K562 (cell line): ENCODE data around the gene HS3ST3A1. TPM values are rescaled to one million over a fixed set of nuclear protein-coding genes. Genes with fewer than 3 reads are reported as not detected.

Experiments used
- ARHGAP35 ChIP-seq: fragments of 450-650 bp; IDR thresholded peaks from 2 replicates; pipeline ENCODE4 v1.6.1; 2018; ENCODE audit not compliant: partially characterized antibody
- ATF3 ChIP-seq, 2 experiments: fragments of 450-650 bp in 1 of 2; sonication (generic) in 1 of 2; formaldehyde crosslinking in 1 of 2; IDR thresholded peaks in 1 of 2; conservative IDR thresholded peaks in 1 of 2; 2 replicates each; pipeline versions ENCODE4 v1.6.1 to v1.8.1; 2016 to 2023; ENCODE audit warnings: mild to moderate bottlenecking in 2 of 2, moderate library complexity in 2 of 2, inconsistent platforms in 1 of 2, missing genetic modification reagents in 1 of 2
- CBFA2T3 ChIP-seq: fragments of 450-650 bp; IDR thresholded peaks from 2 replicates; pipeline ENCODE4 v1.6.1; 2017
- CREM ChIP-seq: IDR thresholded peaks from 2 replicates; pipeline ENCODE4 v1.6.1; 2014; ENCODE audit warnings: antibody characterized with exemption, low read depth
- CTBP1 ChIP-seq: fragments of 450-650 bp; IDR thresholded peaks from 2 replicates; pipeline ENCODE4 v1.6.1; 2016; ENCODE audit warnings: borderline replicate concordance
- EP300 ChIP-seq: IDR thresholded peaks from 2 replicates; pipeline ENCODE4 v1.6.1; 2012; ENCODE audit warnings: low read length, improper control_type of control experiment
- GATAD2B ChIP-seq: fragments of 450-650 bp; IDR thresholded peaks from 2 replicates; pipeline ENCODE4 v1.6.1; 2017; ENCODE audit warnings: mild to moderate bottlenecking, borderline replicate concordance
- KDM5B ChIP-seq: fragments of 200-600 bp; sonication (generic); IDR thresholded peaks from 2 replicates; pipeline ENCODE4 v1.6.1; 2012; ENCODE audit warnings: low read depth, mild to moderate bottlenecking, moderate library complexity, low read length, control low read depth, inconsistent platforms; ENCODE audit not compliant: insufficient replicate concordance
- KLF1 ChIP-seq: fragments of 450-650 bp; IDR thresholded peaks from 2 replicates; pipeline ENCODE4 v1.6.1; 2016; ENCODE audit warnings: missing genetic modification characterization, missing compliant biosample characterization
- KLF10 ChIP-seq: fragments of 250-450 bp; sonication (Bioruptor Pico); IDR thresholded peaks from 2 replicates; pipeline ENCODE4 v1.6.1; 2021; ENCODE audit warnings: matching md5 sums
- MBD2 ChIP-seq: sonication (generic); IDR thresholded peaks from 2 replicates; pipeline ENCODE4 v1.6.1; 2016; ENCODE audit warnings: low read depth, borderline replicate concordance
- NCOA1 ChIP-seq: fragments of 450-650 bp; IDR thresholded peaks from 2 replicates; pipeline ENCODE4 v1.6.1; 2016; ENCODE audit warnings: low read depth
- NCOR1 ChIP-seq: fragments of 450-650 bp; IDR thresholded peaks from 2 replicates; pipeline ENCODE4 v1.6.1; 2016; ENCODE audit warnings: mild to moderate bottlenecking, moderate library complexity
- NFXL1 ChIP-seq: fragments of 450-650 bp; formaldehyde crosslinking; IDR thresholded peaks from 2 replicates; pipeline ENCODE4 v1.4.0; 2021; ENCODE audit warnings: mild to moderate bottlenecking
- NONO ChIP-seq, 2 experiments: fragments of 200-400 bp in 1 of 2; fragments of 450-650 bp in 1 of 2; formaldehyde crosslinking in 1 of 2; IDR thresholded peaks; 2 replicates each; pipeline ENCODE4 v1.6.1; 2017; ENCODE audit warnings: low read depth in 2 of 2, mild to moderate bottlenecking in 2 of 2, moderate library complexity in 2 of 2, low read length in 1 of 2
- PML ChIP-seq: IDR thresholded peaks from 2 replicates; pipeline ENCODE4 v1.6.1; 2012; ENCODE audit warnings: low read length, inconsistent platforms
- POLR3G ChIP-seq: IDR thresholded peaks from 2 replicates; pipeline ENCODE4 v1.6.1; 2011; ENCODE audit not compliant: insufficient read length, insufficient replicate concordance; ENCODE audit errors: extremely low read depth
- PTRF ChIP-seq: fragments of 450-650 bp; IDR thresholded peaks from 2 replicates; pipeline ENCODE4 v1.6.1; 2016; ENCODE audit warnings: mild to moderate bottlenecking, missing genetic modification characterization, missing compliant biosample characterization
- RFX1 ChIP-seq: fragments of 450-650 bp; IDR thresholded peaks from 2 replicates; pipeline ENCODE4 v1.6.1; 2016; ENCODE audit warnings: mild to moderate bottlenecking, moderate library complexity
- SAFB ChIP-seq: fragments of 200-400 bp; formaldehyde crosslinking; IDR thresholded peaks from 2 replicates; pipeline ENCODE4 v1.6.1; 2017; ENCODE audit warnings: low read depth, low read length, borderline replicate concordance
- SIX5 ChIP-seq, 2 experiments: IDR thresholded peaks; 2 replicates each; pipeline ENCODE4 v1.6.1; 2011; ENCODE audit warnings: low read length in 2 of 2, borderline replicate concordance in 1 of 2, low read depth in 1 of 2, mild to moderate bottlenecking in 1 of 2, moderate library complexity in 1 of 2; ENCODE audit not compliant: insufficient read depth in 1 of 2
- SPI1 ChIP-seq: IDR thresholded peaks from 2 replicates; pipeline ENCODE4 v1.6.1; 2011; ENCODE audit warnings: low read depth, low read length, control low read depth, borderline replicate concordance
- WHSC1 ChIP-seq: IDR thresholded peaks from one replicate; pipeline ENCODE4 v1.6.1; 2012; ENCODE audit warnings: low read length, control low read depth, inconsistent platforms
- XRCC4 ChIP-seq: IDR thresholded peaks from one replicate; pipeline ENCODE4 v1.6.1; 2011; ENCODE audit not compliant: insufficient read depth, insufficient read length; ENCODE audit errors: extremely low read depth
- ZNF133 ChIP-seq: fragments of 250-450 bp; sonication (Bioruptor Pico); IDR thresholded peaks from 2 replicates; pipeline ENCODE4 v1.4.0; 2020; ENCODE audit warnings: mild to moderate bottlenecking
- ZNF239 ChIP-seq: fragments of 250-450 bp; sonication (Bioruptor Pico); IDR thresholded peaks from 2 replicates; pipeline ENCODE4 v1.4.0; 2020; ENCODE audit warnings: mild to moderate bottlenecking
- ZNF354B ChIP-seq: fragments of 250-450 bp; sonication (Bioruptor Pico); IDR thresholded peaks from 2 replicates; pipeline ENCODE4 v1.4.0; 2020
- ZNF778 ChIP-seq: fragments of 450-650 bp; formaldehyde crosslinking; IDR thresholded peaks from 2 replicates; pipeline ENCODE4 v1.4.0; 2020; ENCODE audit warnings: mild to moderate bottlenecking, moderate library complexity
- polyA plus RNA-seq, 8 experiments: library from polyadenylated mRNA; depleted of rRNA in 4 of 8; stranded (reverse) in 5 of 8; unstranded in 3 of 8; fragments of >200 nt; fragmentation: Nextera tagmentation in 2 of 8; fragmentation: Illumina TruSeq in 1 of 8; extraction: Ambion mirVana in 2 of 8; extraction: Trizol in 1 of 8; gene quantifications; 2 replicates each; pipeline versions ENCODE4 v1.2.1 to v1.2.3, GENCODE V29; 2011 to 2014; ENCODE audit warnings: inconsistent platforms in 1 of 8, missing spikeins in 1 of 8
- total RNA-seq, 7 experiments: library from RNA; depleted of rRNA in 6 of 7; stranded (reverse); fragments of >200 nt in 6 of 7; fragmentation: Illumina TruSeq in 2 of 7; extraction: Trizol in 2 of 7; gene quantifications; 2 replicates each; pipeline versions ENCODE4 v1.2.1 to v1.2.3, GENCODE V29; 2011 to 2021; ENCODE audit warnings: low replicate concordance in 1 of 7
- TF ChIP-seq, protein P1 (sequence below): IDR thresholded peaks from 2 replicates; pipeline ENCODE4 v1.6.1; 2012; ENCODE audit warnings: low read depth, low read length, improper control_type of control experiment, borderline replicate concordance
- TF ChIP-seq, protein P2 (sequence below): IDR thresholded peaks from 2 replicates; pipeline ENCODE4 v1.6.1; 2016; ENCODE audit warnings: missing genetic modification characterization, missing compliant biosample characterization

HS3ST3A1 gene
- total and polyA plus RNA-seq, 9 of the 15 experiments (the other 6 are each of a cell fraction or from before 2014, with no cell fraction given), result 0.25 to 14.8 (median 2.3) TPM

GRCh38 chr17:13521784-13522183 lies 79.9 kb downstream of the HS3ST3A1 start (continued):
- TF ChIP-seq, protein P1, sequence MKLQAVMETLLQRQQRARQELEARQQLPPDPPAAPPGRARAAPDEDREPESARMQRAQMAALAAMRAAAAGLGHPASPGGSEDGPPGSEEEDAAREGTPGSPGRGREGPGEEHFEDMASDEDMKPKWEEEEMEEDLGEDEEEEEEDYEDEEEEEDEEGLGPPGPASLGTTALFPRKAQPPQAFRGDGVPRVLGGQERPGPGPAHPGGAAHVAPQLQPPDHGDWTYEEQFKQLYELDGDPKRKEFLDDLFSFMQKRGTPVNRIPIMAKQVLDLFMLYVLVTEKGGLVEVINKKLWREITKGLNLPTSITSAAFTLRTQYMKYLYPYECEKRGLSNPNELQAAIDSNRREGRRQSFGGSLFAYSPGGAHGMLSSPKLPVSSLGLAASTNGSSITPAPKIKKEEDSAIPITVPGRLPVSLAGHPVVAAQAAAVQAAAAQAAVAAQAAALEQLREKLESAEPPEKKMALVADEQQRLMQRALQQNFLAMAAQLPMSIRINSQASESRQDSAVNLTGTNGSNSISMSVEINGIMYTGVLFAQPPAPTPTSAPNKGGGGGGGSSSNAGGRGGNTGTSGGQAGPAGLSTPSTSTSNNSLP, result no peak
- peak; percentile 89 for TF ChIP-seq CBFA2T3
- TF ChIP-seq SPI1, result no peak
- no peak for TF ChIP-seq MBD2
- TF ChIP-seq EP300, result peak; percentile 78; the same call in 1 of the 2 replicates
- TF ChIP-seq ZNF133 (CRISPR knock-in tag), result no peak
- TF ChIP-seq ARHGAP35, result no peak
- no peak for TF ChIP-seq SAFB
- no peak for TF ChIP-seq ZNF778 (CRISPR knock-in tag)
- no peak for TF ChIP-seq ZNF354B (CRISPR knock-in tag)
- peak; percentile 61 for TF ChIP-seq RFX1
- TF ChIP-seq CREM, result no peak
- TF ChIP-seq NCOA1, result no peak
- no peak for TF ChIP-seq KLF10
- TF ChIP-seq ZNF239 (CRISPR knock-in tag), result no peak
- TF ChIP-seq CTBP1, result no peak
- no peak for TF ChIP-seq PML
- TF ChIP-seq NONO (IDR thresholded peaks at IDR 0.05; ENCODE audit: low read depth in 2 of 2, low read length in 1 of 2), result no peak
- TF ChIP-seq NFXL1 (CRISPR knock-in tag), result no peak
- TF ChIP-seq, protein P2, sequence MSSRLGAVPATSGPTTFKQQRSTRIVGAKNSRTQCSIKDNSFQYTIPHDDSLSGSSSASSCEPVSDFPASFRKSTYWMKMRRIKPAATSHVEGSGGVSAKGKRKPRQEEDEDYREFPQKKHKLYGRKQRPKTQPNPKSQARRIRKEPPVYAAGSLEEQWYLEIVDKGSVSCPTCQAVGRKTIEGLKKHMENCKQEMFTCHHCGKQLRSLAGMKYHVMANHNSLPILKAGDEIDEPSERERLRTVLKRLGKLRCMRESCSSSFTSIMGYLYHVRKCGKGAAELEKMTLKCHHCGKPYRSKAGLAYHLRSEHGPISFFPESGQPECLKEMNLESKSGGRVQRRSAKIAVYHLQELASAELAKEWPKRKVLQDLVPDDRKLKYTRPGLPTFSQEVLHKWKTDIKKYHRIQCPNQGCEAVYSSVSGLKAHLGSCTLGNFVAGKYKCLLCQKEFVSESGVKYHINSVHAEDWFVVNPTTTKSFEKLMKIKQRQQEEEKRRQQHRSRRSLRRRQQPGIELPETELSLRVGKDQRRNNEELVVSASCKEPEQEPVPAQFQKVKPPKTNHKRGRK (tag), result no peak
- no peak for TF ChIP-seq SIX5 (IDR thresholded peaks at IDR 0.05; ENCODE audit: borderline replicate concordance in 1 of 2, insufficient read depth in 1 of 2, low read depth in 1 of 2, low read length in 2 of 2)
- TF ChIP-seq WHSC1, result no peak
- no peak for TF ChIP-seq KDM5B
- no peak for TF ChIP-seq XRCC4
- no peak for TF ChIP-seq KLF1
- TF ChIP-seq POLR3G, result no peak
- TF ChIP-seq ATF3 (IDR thresholded peaks at IDR 0.05), result no peak
- TF ChIP-seq ATF3 (CRISPR knock-in tag; conservative IDR thresholded peaks at IDR 0.05), result no peak
- no peak for TF ChIP-seq GATAD2B
- TF ChIP-seq PTRF (tag), result no peak
- TF ChIP-seq NCOR1, result peak; percentile 75
